Calu3 (cell line): ENCODE data around the gene KRT72. TPM values are rescaled to one million over a fixed set of nuclear protein-coding genes. Genes with fewer than 3 reads are reported as not detected.

Source experiments
- BruUV-seq: library from RNA; stranded (reverse); fragments of 400-500 nt; replicated peaks from 2 replicates; lab custom pipeline; 2021; lab: Mats Ljungman, UMichigan
- CTCF ChIA-PET: fragments of 300-600 bp; sonication (Branson Sonifier 250); formaldehyde crosslinking; loops from one replicate; lab custom pipeline; 2022; ENCODE audit warnings: antibody characterized with exemption; lab: Charles Lee
- DNase-seq: peaks from one replicate; pipeline ENCODE4 v3.0.0; 2022
- H3K27ac Mint-ChIP-seq: one replicate; pipeline ENCODE4 v1.8.0; 2022; ENCODE audit warnings: mixed read lengths; ENCODE audit not compliant: unreplicated experiment
- H3K27me3 Mint-ChIP-seq: one replicate; pipeline ENCODE4 v1.8.0; 2022; ENCODE audit warnings: mixed read lengths; ENCODE audit not compliant: unreplicated experiment
- H3K36me3 Mint-ChIP-seq: one replicate; pipeline ENCODE4 v1.8.0; 2022; ENCODE audit warnings: mild to moderate bottlenecking, moderate library complexity, mixed read lengths; ENCODE audit not compliant: insufficient read depth, unreplicated experiment
- H3K4me1 Mint-ChIP-seq: one replicate; pipeline ENCODE4 v1.8.0; 2022; ENCODE audit warnings: mild to moderate bottlenecking, low read depth, mixed read lengths; ENCODE audit not compliant: unreplicated experiment
- H3K4me3 Mint-ChIP-seq: one replicate; pipeline ENCODE4 v1.8.0; 2022; ENCODE audit warnings: mild to moderate bottlenecking, low read depth, moderate library complexity, mixed read lengths; ENCODE audit not compliant: unreplicated experiment
- H3K9me3 Mint-ChIP-seq: one replicate; pipeline ENCODE4 v1.8.0; 2022; ENCODE audit warnings: low read depth, mixed read lengths; ENCODE audit not compliant: unreplicated experiment
- intact Hi-C: fragments of 100-400 bp; cut with micrococcal nuclease; formaldehyde crosslinking; loops from one replicate; pipeline ENCODE4 v1.10.0; 2022; ENCODE audit not compliant: unreplicated experiment
- total RNA-seq: library from RNA; stranded (reverse); gene quantifications from 2 replicates; pipeline ENCODE4 v1.2.3, GENCODE V29; 2022
- TF ChIP-seq, protein P1 (sequence below): fragments of 200-600 bp; IDR thresholded peaks from one replicate; pipeline ENCODE4 v1.8.0; 2022; ENCODE audit warnings: antibody characterized with exemption; ENCODE audit not compliant: unreplicated experiment

The KRT72 gene
- total RNA-seq, 1 experiment from 2014 or later, result not detected

DNA sequence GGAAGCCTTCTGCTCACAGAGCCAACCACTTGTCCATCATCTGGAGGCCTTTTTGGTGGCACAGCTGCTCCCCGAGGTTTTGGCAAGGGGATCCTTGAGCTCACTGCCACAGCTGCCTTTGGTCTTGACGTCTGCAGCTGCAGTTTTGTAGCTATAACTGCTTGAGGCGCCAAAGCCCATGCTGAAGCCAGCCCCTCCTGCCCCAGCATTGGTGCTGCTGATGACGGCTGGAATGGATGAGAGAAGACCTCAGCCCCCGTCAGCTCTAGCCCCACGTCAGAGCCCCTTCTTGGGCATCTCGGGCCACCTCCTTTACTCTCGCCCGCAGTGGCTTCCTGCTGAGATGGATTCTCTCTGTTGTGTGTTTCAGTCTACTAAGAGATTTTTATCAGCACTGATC, 15.3 kb downstream of the KRT72 start:
- H3K27ac Mint-ChIP-seq, result no peak overlapping the region
- peaks cover 9% of the 10 kb centered on the region for H3K4me1 Mint-ChIP-seq
- no peaks in the 10 kb centered on the region for H3K36me3 Mint-ChIP-seq
- peaks cover 53% of the 10 kb centered on the region for H3K27me3 Mint-ChIP-seq
- intact Hi-C loops, result loop anchor here (10.0 kb wide), 2 partner anchors 211 to 441 kb away; no protein-coding TSS in a partner anchor
- DNase-seq, result no peak
- TF ChIP-seq, protein P1, sequence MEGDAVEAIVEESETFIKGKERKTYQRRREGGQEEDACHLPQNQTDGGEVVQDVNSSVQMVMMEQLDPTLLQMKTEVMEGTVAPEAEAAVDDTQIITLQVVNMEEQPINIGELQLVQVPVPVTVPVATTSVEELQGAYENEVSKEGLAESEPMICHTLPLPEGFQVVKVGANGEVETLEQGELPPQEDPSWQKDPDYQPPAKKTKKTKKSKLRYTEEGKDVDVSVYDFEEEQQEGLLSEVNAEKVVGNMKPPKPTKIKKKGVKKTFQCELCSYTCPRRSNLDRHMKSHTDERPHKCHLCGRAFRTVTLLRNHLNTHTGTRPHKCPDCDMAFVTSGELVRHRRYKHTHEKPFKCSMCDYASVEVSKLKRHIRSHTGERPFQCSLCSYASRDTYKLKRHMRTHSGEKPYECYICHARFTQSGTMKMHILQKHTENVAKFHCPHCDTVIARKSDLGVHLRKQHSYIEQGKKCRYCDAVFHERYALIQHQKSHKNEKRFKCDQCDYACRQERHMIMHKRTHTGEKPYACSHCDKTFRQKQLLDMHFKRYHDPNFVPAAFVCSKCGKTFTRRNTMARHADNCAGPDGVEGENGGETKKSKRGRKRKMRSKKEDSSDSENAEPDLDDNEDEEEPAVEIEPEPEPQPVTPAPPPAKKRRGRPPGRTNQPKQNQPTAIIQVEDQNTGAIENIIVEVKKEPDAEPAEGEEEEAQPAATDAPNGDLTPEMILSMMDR, result no peak
- CTCF ChIA-PET, result interaction anchor here (0.5 to 1.2 kb wide), 2 partner anchors 285 to 1346 kb away, joined by 3 to 4 read pairs; no protein-coding TSS in a partner anchor
- H3K9me3 Mint-ChIP-seq, result no peaks in the 10 kb centered on the region
- BruUV-seq, result no TSS peak
- no peak overlapping the region for H3K4me3 Mint-ChIP-seq

DNA sequence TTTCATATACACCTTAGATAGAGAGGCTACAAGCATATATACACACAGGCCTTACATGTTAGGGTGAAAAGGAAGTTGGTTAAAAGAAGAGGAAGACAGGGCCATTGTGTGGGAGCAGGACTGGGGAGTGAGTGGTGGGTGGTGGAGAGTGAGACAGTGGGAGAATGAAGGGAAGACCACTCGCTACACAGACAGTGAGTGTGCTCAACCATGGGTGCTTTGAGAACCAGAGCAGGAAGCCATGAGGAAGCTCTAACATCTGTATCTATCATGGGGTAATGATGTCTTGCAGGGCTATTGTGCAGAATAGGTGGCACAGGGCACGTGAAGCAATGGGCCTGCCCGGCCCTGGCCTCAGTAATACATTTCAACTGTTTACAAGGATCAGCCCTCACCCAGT, 16.2 kb downstream of the KRT72 start:
- no peak overlapping the region for H3K4me3 Mint-ChIP-seq
- BruUV-seq, result no TSS peak
- CTCF ChIA-PET, result no interaction called here
- peaks cover 44% of the 10 kb centered on the region for H3K27me3 Mint-ChIP-seq
- H3K9me3 Mint-ChIP-seq, result no peaks in the 10 kb centered on the region
- TF ChIP-seq, protein P1, result no peak
- H3K27ac Mint-ChIP-seq, result no peak overlapping the region
- peaks cover 10% of the 10 kb centered on the region for H3K4me1 Mint-ChIP-seq
- no peaks in the 10 kb centered on the region for H3K36me3 Mint-ChIP-seq
- no peak for DNase-seq
- intact Hi-C loops, result loop anchor here (10.0 kb wide), 2 partner anchors 210 to 440 kb away; no protein-coding TSS in a partner anchor

DNA sequence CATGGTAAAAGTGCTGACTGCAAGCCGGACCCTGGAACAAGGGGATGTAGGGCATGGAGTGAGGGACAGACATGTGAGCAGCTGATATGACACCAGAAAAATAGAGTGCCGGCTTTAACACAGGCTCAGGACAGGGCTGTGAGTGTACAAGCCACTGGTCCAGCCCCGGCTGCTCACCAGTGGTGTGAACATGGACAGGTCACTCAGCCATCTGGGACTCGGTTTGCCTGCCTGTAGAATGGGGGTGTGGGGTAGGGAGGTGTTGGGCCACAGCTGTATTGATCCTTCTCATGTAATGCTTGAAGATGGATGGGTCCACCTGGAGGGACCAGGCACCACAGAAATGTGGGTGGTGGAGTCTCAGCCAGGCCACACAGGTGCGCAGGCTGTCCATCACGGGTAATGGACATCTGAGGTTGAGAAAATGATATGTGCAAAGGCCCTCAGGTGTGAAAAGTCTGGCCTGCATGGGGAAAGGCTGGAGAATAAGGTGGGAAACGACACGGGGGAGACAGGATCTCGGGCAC, 17.0 kb downstream of the KRT72 start:
- peaks cover 41% of the 10 kb centered on the region for H3K27me3 Mint-ChIP-seq
- no TSS peak for BruUV-seq
- no peaks in the 10 kb centered on the region for H3K9me3 Mint-ChIP-seq
- H3K27ac Mint-ChIP-seq, result no peak overlapping the region
- peaks cover 10% of the 10 kb centered on the region for H3K4me1 Mint-ChIP-seq
- no peaks in the 10 kb centered on the region for H3K36me3 Mint-ChIP-seq
- H3K4me3 Mint-ChIP-seq, result no peak overlapping the region
- CTCF ChIA-PET, result interaction anchor here (0.6 kb wide), 1 partner anchor 246 kb away, joined by 3 read pairs; no protein-coding TSS in a partner anchor
- intact Hi-C loops, result loop anchor here (10.0 kb wide), 2 partner anchors 209 to 439 kb away; no protein-coding TSS in a partner anchor
- TF ChIP-seq, protein P1, result no peak
- DNase-seq, result no peak

DNA sequence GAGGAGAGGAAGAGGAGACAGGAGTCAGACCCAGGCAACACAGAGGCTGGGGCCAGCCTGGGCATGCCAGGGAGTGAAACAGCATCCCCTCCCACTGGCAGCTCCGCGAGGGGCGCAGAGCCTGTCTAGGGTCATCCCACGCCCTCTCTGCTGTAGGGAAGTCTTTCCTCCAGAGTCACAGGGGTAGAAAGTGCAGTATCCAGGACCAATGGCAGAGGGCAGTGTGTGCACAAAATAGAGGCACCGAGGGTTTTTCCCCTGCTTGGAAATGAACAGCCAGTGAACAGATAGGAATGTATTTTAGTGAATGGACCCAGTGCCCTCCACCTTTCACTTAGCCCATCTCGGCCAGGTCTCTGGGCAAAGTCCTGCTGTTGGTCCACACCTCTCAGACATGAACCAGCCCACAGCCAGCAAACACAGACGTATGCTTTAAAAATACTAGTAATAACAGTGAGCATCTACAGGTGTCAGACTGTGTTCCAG, 18.2 kb downstream of the KRT72 start:
- Mint-ChIP-seq H3K9me3 (no peaks in the 10 kb centered on the region), H3K36me3 (no peaks in the 10 kb centered on the region), H3K27ac (no peak overlapping the region), H3K4me1 (peaks cover 10% of the 10 kb centered on the region), H3K27me3 (peaks cover 48% of the 10 kb centered on the region), H3K4me3 (no peak overlapping the region)
- TF ChIP-seq, protein P1, result peak; percentile 53
- no TSS peak for BruUV-seq
- intact Hi-C loops, result loop anchor here (2.0 to 10.0 kb wide), 3 partner anchors 208 to 438 kb away; no protein-coding TSS in a partner anchor
- DNase-seq, result peak; percentile 58
- CTCF ChIA-PET, result interaction anchor here (0.9 to 1.8 kb wide), 2 partner anchors 50 to 297 kb away, joined by 3 to 11 read pairs; no protein-coding TSS in a partner anchor
